Caco-2 (cell line): Measurements from ENCODE around the gene CILP2. TPM values are rescaled to one million over a fixed set of nuclear protein-coding genes. Genes with fewer than 3 reads are reported as not detected.

Experiments used
- BruUV-seq: library from RNA; stranded (reverse); fragments of 400-500 nt; replicated peaks from 2 replicates; lab custom pipeline; 2021; lab: Mats Ljungman, UMichigan
- CTCF ChIA-PET: fragments of 300-600 bp; sonication (Branson Sonifier 250); formaldehyde crosslinking; loops from one replicate; lab custom pipeline; 2022; ENCODE audit warnings: antibody characterized with exemption; lab: Charles Lee
- POLR2A ChIA-PET: fragments of 300-600 bp; sonication (Branson Sonifier 250); formaldehyde crosslinking; loops from one replicate; lab custom pipeline; 2022; ENCODE audit warnings: antibody characterized with exemption; lab: Charles Lee
- DNase-seq, 2 experiments: peaks; one replicate each; pipeline versions ENCODE4 v3.0.0 to v3.0.0-alpha.2; 2020 to 2022
- H3K27me3 ChIP-seq: replicated peaks from 2 replicates; pipeline ENCODE4 v1.6.0; 2011; ENCODE audit warnings: low read length; ENCODE audit not compliant: control insufficient read depth, insufficient read depth
- H3K36me3 ChIP-seq: 2 replicates; pipeline ENCODE4 v1.5.1; 2011; ENCODE audit warnings: low read length; ENCODE audit not compliant: control insufficient read depth, insufficient read depth
- H3K4me1 ChIP-seq: fragments of 250-450 bp; sonication (Bioruptor Pico); 2 replicates; pipeline ENCODE4 v1.5.1; 2020; ENCODE audit warnings: mild to moderate bottlenecking
- H3K4me3 ChIP-seq: 2 replicates; pipeline ENCODE4 v1.5.1; 2011; ENCODE audit warnings: low read depth, mild to moderate bottlenecking, control low read depth, low read length
- H3K9me3 ChIP-seq: fragments of 250-450 bp; sonication (Bioruptor Pico); 2 replicates; pipeline ENCODE4 v1.5.1; 2020; ENCODE audit warnings: mild to moderate bottlenecking, moderate library complexity
- H3K27ac Mint-ChIP-seq: one replicate; pipeline ENCODE4 v1.8.0; 2022; ENCODE audit warnings: mixed read lengths; ENCODE audit not compliant: unreplicated experiment
- H3K27me3 Mint-ChIP-seq: one replicate; pipeline ENCODE4 v1.8.0; 2022; ENCODE audit warnings: mixed read lengths; ENCODE audit not compliant: insufficient read depth, unreplicated experiment
- H3K36me3 Mint-ChIP-seq: one replicate; pipeline ENCODE4 v1.8.0; 2022; ENCODE audit warnings: mild to moderate bottlenecking, mixed read lengths; ENCODE audit not compliant: insufficient read depth, unreplicated experiment
- H3K4me1 Mint-ChIP-seq: one replicate; pipeline ENCODE4 v1.8.0; 2022; ENCODE audit warnings: low read depth, mixed read lengths; ENCODE audit not compliant: unreplicated experiment
- H3K4me3 Mint-ChIP-seq: one replicate; pipeline ENCODE4 v1.8.0; 2022; ENCODE audit warnings: mild to moderate bottlenecking, moderate library complexity, mixed read lengths; ENCODE audit not compliant: unreplicated experiment
- H3K9me3 Mint-ChIP-seq: one replicate; pipeline ENCODE4 v1.8.0; 2022; ENCODE audit warnings: mixed read lengths; ENCODE audit not compliant: unreplicated experiment
- CTCF ChIP-seq, 2 experiments: fragments of 200-600 bp in 1 of 2; IDR thresholded peaks; 1 replicate in 1 of 2; 2 replicates in 1 of 2; pipeline versions ENCODE4 v1.5.1 to v1.8.0; 2011 to 2022; ENCODE audit warnings: antibody characterized with exemption in 1 of 2, control low read depth in 1 of 2, inconsistent platforms in 1 of 2, low read depth in 1 of 2, low read length in 1 of 2, mild to moderate bottlenecking in 1 of 2, moderate library complexity in 1 of 2; ENCODE audit not compliant: insufficient read depth in 1 of 2, severe bottlenecking in 1 of 2, unreplicated experiment in 1 of 2
- intact Hi-C: fragments of 100-400 bp; cut with micrococcal nuclease; formaldehyde crosslinking; loops from one replicate; pipeline ENCODE4 v1.10.0; 2022; ENCODE audit not compliant: unreplicated experiment
- total RNA-seq: library from RNA; stranded (reverse); gene quantifications from 2 replicates; pipeline ENCODE4 v1.2.3, GENCODE V29; 2022

Gene CILP2
- total RNA-seq, 1 experiment from 2014 or later = 1.3 TPM

GRCh38 chr19:19551853-19552192, 13.8 kb downstream of the CILP2 start:
- DNase-seq = no peak
- intact Hi-C loops = loop anchor here (2.0 to 5.0 kb wide), 2 partner anchors 19 to 65 kb away; partner anchors contain the start of gene PBX4
- CTCF ChIA-PET = no interaction called here
- no peak overlapping the region for H3K4me3 Mint-ChIP-seq
- H3K27ac Mint-ChIP-seq = no peak overlapping the region
- no peaks in the 10 kb centered on the region for H3K36me3 Mint-ChIP-seq
- Histone ChIP-seq H3K27me3 (no peaks in the 10 kb centered on the region), H3K36me3 (no peaks in the 10 kb centered on the region), H3K4me1 (no peaks in the 10 kb centered on the region), H3K4me3 (no peak overlapping the region), H3K9me3 (no peaks in the 10 kb centered on the region)
- H3K4me1 Mint-ChIP-seq = no peaks in the 10 kb centered on the region
- H3K9me3 Mint-ChIP-seq = no peaks in the 10 kb centered on the region
- peaks cover 4% of the 10 kb centered on the region for H3K27me3 Mint-ChIP-seq
- POLR2A ChIA-PET = interaction anchor here (0.6 kb wide), 1 partner anchor 113 kb away, joined by 5 read pairs; no protein-coding TSS in a partner anchor
- TF ChIP-seq CTCF (IDR thresholded peaks at IDR 0.05; ENCODE audit: insufficient read depth in 1 of 2, low read depth in 1 of 2, low read length in 1 of 2, severe bottlenecking in 1 of 2, unreplicated experiment in 1 of 2) = no peak
- no TSS peak for BruUV-seq

- no peaks in the 10 kb centered on the region for H3K36me3 Mint-ChIP-seq
- H3K27me3 ChIP-seq = no peaks in the 10 kb centered on the region
- POLR2A ChIA-PET = no interaction called here
- H3K4me3 Mint-ChIP-seq = no peak overlapping the region
- peak in 1 of 2 experiments; percentile 69 for DNase-seq
- no peaks in the 10 kb centered on the region for H3K9me3 ChIP-seq
- CTCF ChIA-PET = interaction anchor here (0.7 to 1.4 kb wide), 5 partner anchors 9 to 91 kb away, joined by 3 to 11 read pairs (median 3); partner anchors contain the start of gene GMIP
- H3K4me1 Mint-ChIP-seq = no peaks in the 10 kb centered on the region
- no peaks in the 10 kb centered on the region for H3K36me3 ChIP-seq
- H3K27me3 Mint-ChIP-seq = peaks cover 4% of the 10 kb centered on the region
- BruUV-seq = no TSS peak
- no peak overlapping the region for H3K4me3 ChIP-seq
- no peaks in the 10 kb centered on the region for H3K9me3 Mint-ChIP-seq
- H3K4me1 ChIP-seq = no peaks in the 10 kb centered on the region
- intact Hi-C loops = loop anchor here (2.0 to 5.0 kb wide), 2 partner anchors 20 to 65 kb away; partner anchors contain the start of gene PBX4
- no peak overlapping the region for H3K27ac Mint-ChIP-seq
- TF ChIP-seq CTCF (IDR thresholded peaks at IDR 0.05; ENCODE audit: insufficient read depth in 1 of 2, low read depth in 1 of 2, low read length in 1 of 2, severe bottlenecking in 1 of 2, unreplicated experiment in 1 of 2) = peak; percentile 55 to 62
Observed at GRCh38 chr19:19552798-19553197, 14.7 kb downstream of the CILP2 start.

DNA sequence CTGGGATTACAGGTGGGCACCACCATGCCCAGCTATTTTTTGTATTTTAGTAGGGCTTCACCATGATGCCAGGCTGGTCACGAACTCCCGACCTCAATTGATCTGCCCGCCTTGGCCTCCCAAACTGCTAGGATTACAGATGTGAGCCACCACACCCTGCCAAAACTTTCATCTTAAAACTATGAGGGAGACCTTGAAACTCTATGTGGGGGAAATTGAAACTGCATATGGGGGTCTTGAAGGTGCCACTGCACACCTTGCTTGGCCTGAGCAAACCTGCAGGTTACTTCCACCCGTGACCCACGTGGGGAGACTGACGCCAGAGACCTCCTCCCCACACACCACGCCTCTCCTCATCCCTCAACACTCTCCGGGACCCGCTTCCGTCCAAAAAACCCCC, 15.6 kb downstream of the CILP2 start:
- Mint-ChIP-seq H3K4me3 (no peak overlapping the region), H3K36me3 (no peaks in the 10 kb centered on the region), H3K9me3 (no peaks in the 10 kb centered on the region), H3K27ac (no peak overlapping the region), H3K4me1 (no peaks in the 10 kb centered on the region), H3K27me3 (peaks cover 4% of the 10 kb centered on the region)
- intact Hi-C loops = loop anchor here (2.0 to 5.0 kb wide), 2 partner anchors 21 to 64 kb away; partner anchors contain the start of gene PBX4
- no peak for DNase-seq
- H3K27me3 ChIP-seq = no peaks in the 10 kb centered on the region
- no peak overlapping the region for H3K4me3 ChIP-seq
- ChIA-PET CTCF (interaction anchor here (0.6 to 1.4 kb wide), 7 partner anchors 15 to 303 kb away, joined by 3 to 12 read pairs (median 5); partner anchors contain the start of gene YJEFN3), POLR2A (no interaction called here)
- BruUV-seq = no TSS peak
- H3K9me3 ChIP-seq = no peaks in the 10 kb centered on the region
- H3K36me3 ChIP-seq = no peaks in the 10 kb centered on the region
- TF ChIP-seq CTCF (IDR thresholded peaks at IDR 0.05; ENCODE audit: insufficient read depth in 1 of 2, low read depth in 1 of 2, low read length in 1 of 2, severe bottlenecking in 1 of 2, unreplicated experiment in 1 of 2) = no peak
- H3K4me1 ChIP-seq = no peaks in the 10 kb centered on the region
